Measurements from ENCODE around the gene MED29. TPM values are rescaled to one million over a fixed set of nuclear protein-coding genes. Genes with fewer than 3 reads are reported as not detected.
A peak's percentile ranks its signal among the peaks of the same experiment; 100 is the strongest.

MED29 gene
- total and polyA plus RNA-seq, 2 of the 13 experiments (the other 11 are each of a cell fraction or from before 2014, with no cell fraction given), result 14.0 to 19.7 TPM

GRCh38 chr19:39397360-39398296, 6.5 kb downstream of the MED29 start (continued):
- TF ChIP-seq GMEB1 (CRISPR knock-in tag; IDR thresholded peaks at IDR 0.05; ENCODE audit: borderline replicate concordance), result peak; percentile 73; the same call in 1 of the 2 replicates
- 0 out of 2 replicates have a peak, but pooled peaks have one; percentile 54 for TF ChIP-seq ZNF780A (CRISPR knock-in tag; IDR thresholded peaks at IDR 0.05)
- peak; percentile 66; the same call in 1 of the 2 replicates for TF ChIP-seq ZNF230 (CRISPR knock-in tag; IDR thresholded peaks at IDR 0.05)
- no peak for TF ChIP-seq CBX2 (IDR thresholded peaks at IDR 0.05; ENCODE audit: low read depth, low read length)
- no peak for TF ChIP-seq CBX2 (CRISPR knock-in tag; IDR thresholded peaks at IDR 0.05; ENCODE audit: low read depth)
- TF ChIP-seq HINFP (CRISPR knock-in tag; IDR thresholded peaks at IDR 0.05; ENCODE audit: low read depth), result 0 out of 2 replicates have a peak, but pooled peaks have one; percentile 61
- no peak for TF ChIP-seq PREB (CRISPR knock-in tag; IDR thresholded peaks at IDR 0.05)
- no peak for TF ChIP-seq HNRNPUL1 (IDR thresholded peaks at IDR 0.05; ENCODE audit: low read depth, low read length)
- TF ChIP-seq ZNF646 (CRISPR knock-in tag; IDR thresholded peaks at IDR 0.05), result no peak; the same call in 1 of the 2 replicates
- no peak for TF ChIP-seq HNRNPLL (IDR thresholded peaks at IDR 0.05; ENCODE audit: low read depth, low read length, poor library complexity, severe bottlenecking)
- TF ChIP-seq PAX8 (CRISPR knock-in tag; IDR thresholded peaks at IDR 0.05; ENCODE audit: borderline replicate concordance), result no peak
- TF ChIP-seq ELF3 (CRISPR knock-in tag; IDR thresholded peaks at IDR 0.05), result peak; percentile 96
- no peak for TF ChIP-seq HHEX (CRISPR knock-in tag; IDR thresholded peaks at IDR 0.05)
- no peak for TF ChIP-seq ZUFSP (CRISPR knock-in tag; IDR thresholded peaks at IDR 0.05; ENCODE audit: borderline replicate concordance)

Measured in HepG2 (cell line).